H7 (cell line): ENCODE measurements around the gene TMEM184C. TPM values are rescaled to one million over a fixed set of nuclear protein-coding genes. Genes with fewer than 3 reads are reported as not detected.

Experiments used
- DNase-seq: peaks from one replicate; pipeline ENCODE4 v3.0.0; 2012
- H3K27me3 ChIP-seq: 2 replicates; pipeline ENCODE4 v1.6.0; 2011; ENCODE audit warnings: mild to moderate bottlenecking, low read length; ENCODE audit not compliant: control insufficient read depth, insufficient read depth
- H3K36me3 ChIP-seq: replicated peaks from 2 replicates; pipeline ENCODE4 v1.5.1; 2011; ENCODE audit warnings: low read length; ENCODE audit not compliant: control insufficient read depth, insufficient read depth
- H3K4me3 ChIP-seq: 2 replicates; pipeline ENCODE4 v1.5.1; 2011; ENCODE audit warnings: low read depth, mild to moderate bottlenecking, control low read depth, low read length, moderate library complexity; ENCODE audit not compliant: insufficient read depth
- total RNA-seq: library from RNA; depleted of rRNA; stranded (reverse); fragments of >200 nt; shearing (Covaris generic); gene quantifications from 2 replicates; pipeline ENCODE4 v1.2.3, GENCODE V29; 2014

Gene TMEM184C
- total RNA-seq, 1 experiment from 2014 or later, result 24.9 TPM

GRCh38 chr4:147590249-147590920, 26.8 kb upstream of the TMEM184C start:
- H3K27me3 ChIP-seq, result no peaks in the 10 kb centered on the region
- peak; percentile 54 for DNase-seq
- no peak overlapping the region for H3K4me3 ChIP-seq
- no peaks in the 10 kb centered on the region for H3K36me3 ChIP-seq

GRCh38 chr4:147591106-147591505, 26.1 kb upstream of the TMEM184C start:
- Histone ChIP-seq H3K27me3 (no peaks in the 10 kb centered on the region), H3K36me3 (no peaks in the 10 kb centered on the region), H3K4me3 (no peak overlapping the region)
- no peak for DNase-seq

- Histone ChIP-seq H3K27me3 (no peaks in the 10 kb centered on the region), H3K4me3 (no peak overlapping the region), H3K36me3 (no peaks in the 10 kb centered on the region)
- DNase-seq, result peak; percentile 32
These were observed 23.1 kb upstream of the TMEM184C start for GRCh38 chr4:147594107-147594506.

DNA sequence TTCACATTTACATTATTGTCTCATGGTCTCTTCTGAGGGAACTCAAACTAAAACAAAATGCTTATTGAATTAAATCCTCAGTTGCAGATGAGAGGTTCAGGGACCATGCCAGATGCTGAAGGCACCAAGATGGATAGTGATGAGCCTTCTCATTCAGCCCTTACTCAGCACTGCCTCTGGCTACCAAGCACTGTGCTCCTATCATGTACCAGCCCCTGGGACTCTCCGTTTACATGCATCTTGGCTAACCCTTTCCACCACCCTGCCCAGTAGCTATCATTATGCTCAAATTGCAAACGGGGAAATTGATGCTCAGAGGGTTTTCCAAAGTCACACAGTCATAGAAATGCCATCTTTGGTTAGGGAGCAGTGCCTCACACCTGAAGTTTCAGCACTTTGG, 22.6 kb upstream of the TMEM184C start:
- Histone ChIP-seq H3K27me3 (no peaks in the 10 kb centered on the region), H3K4me3 (no peak overlapping the region), H3K36me3 (no peaks in the 10 kb centered on the region)
- no peak for DNase-seq

DNA sequence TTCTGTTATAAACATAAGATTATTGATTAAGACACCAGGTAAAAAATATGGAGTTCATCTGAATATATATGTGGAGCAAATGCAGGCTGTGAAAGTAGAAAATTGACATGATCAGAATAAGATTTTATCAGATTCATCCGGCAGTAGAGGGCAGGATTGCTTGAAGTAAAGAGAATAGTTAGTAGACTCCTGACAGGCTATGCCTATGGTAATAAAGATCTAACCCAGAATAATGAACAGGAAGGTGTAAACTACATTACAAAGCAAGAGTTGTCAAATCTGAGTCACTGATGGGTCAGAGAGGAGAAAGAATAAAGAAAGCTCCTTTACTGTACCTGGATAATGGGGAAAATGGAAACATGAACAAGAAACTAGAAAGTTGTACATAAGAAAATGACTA, 20.8 kb upstream of the TMEM184C start:
- Histone ChIP-seq H3K27me3 (no peaks in the 10 kb centered on the region), H3K4me3 (no peak overlapping the region), H3K36me3 (no peaks in the 10 kb centered on the region)
- DNase-seq, result no peak

DNA sequence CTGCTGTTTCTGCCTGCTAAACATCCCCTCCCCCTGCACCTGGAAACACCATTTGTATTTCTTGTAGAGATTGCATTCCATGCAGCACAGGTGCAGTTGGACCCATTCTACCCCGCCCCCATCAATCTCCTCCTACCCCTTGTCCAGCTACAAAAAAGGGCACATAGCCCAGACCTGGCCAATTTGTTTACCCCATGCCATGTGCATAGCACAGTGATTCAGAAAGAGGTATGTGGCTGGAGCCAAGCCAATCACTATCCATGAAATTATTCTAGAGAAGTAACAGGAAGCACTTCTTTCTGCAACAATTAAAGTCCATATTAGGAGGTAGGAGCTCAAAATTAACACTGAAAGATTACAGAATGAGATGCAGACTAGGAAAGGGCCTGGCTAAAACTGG, 20.2 kb upstream of the TMEM184C start:
- no peak for DNase-seq
- no peaks in the 10 kb centered on the region for H3K36me3 ChIP-seq
- no peaks in the 10 kb centered on the region for H3K27me3 ChIP-seq
- H3K4me3 ChIP-seq, result no peak overlapping the region

GRCh38 chr4:147597561-147597960, 19.6 kb upstream of the TMEM184C start:
- Histone ChIP-seq H3K4me3 (no peak overlapping the region), H3K36me3 (no peaks in the 10 kb centered on the region), H3K27me3 (no peaks in the 10 kb centered on the region)
- DNase-seq, result no peak

DNA sequence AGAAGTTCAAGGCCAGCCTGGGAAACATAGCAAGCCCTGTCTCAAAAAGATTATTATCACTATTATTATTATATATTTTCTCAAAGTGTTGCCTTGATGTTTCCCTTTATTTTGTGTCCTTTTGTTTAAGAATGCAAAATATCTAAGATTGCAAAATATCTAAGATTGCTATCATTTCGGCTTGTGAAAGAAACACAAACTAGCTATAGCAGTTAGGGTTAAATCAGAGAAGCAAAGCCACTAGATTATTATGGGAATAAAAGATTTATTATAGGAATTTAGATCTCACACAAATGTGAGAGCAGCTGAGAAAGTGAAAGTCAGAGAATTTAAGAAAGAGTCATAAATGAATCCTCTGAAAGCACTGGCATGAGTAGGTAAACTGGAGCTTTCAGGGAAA, 18.0 kb upstream of the TMEM184C start:
- Histone ChIP-seq H3K4me3 (no peak overlapping the region), H3K27me3 (no peaks in the 10 kb centered on the region), H3K36me3 (no peaks in the 10 kb centered on the region)
- DNase-seq, result no peak

GRCh38 chr4:147599769-147600168, 17.4 kb upstream of the TMEM184C start:
- Histone ChIP-seq H3K4me3 (no peak overlapping the region), H3K27me3 (no peaks in the 10 kb centered on the region), H3K36me3 (no peaks in the 10 kb centered on the region)
- no peak for DNase-seq

- Histone ChIP-seq H3K4me3 (no peak overlapping the region), H3K36me3 (no peaks in the 10 kb centered on the region), H3K27me3 (no peaks in the 10 kb centered on the region)
- no peak for DNase-seq
These were observed 11.7 kb upstream of the TMEM184C start for GRCh38 chr4:147605499-147605898.

- no peaks in the 10 kb centered on the region for H3K27me3 ChIP-seq
- DNase-seq, result no peak
- no peak overlapping the region for H3K4me3 ChIP-seq
- H3K36me3 ChIP-seq, result no peaks in the 10 kb centered on the region
These were observed 9.7 kb upstream of the TMEM184C start for GRCh38 chr4:147607471-147607870.

DNA sequence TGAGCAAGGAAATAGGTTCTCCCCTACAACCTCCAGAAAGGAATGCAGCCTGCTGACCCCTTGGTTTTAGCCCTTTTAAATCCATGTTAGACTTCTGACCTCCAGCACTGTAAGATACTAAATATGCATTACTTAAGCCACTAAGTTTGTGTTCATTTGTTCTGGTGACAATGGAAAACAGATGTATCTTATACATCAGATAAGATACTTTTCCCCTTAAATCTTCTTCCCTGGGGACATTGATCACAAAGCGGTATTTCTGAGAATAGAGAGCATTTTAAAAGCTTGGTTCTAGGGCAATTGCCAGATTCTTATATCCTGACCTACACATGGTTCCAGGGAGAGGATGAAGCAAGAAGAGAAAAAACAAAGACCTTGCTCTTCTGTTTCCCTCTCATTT, 6.5 kb upstream of the TMEM184C start:
- Histone ChIP-seq H3K4me3 (no peak overlapping the region), H3K36me3 (no peaks in the 10 kb centered on the region), H3K27me3 (no peaks in the 10 kb centered on the region)
- no peak for DNase-seq

GRCh38 chr4:147616849-147617172, 386 bp upstream of the TMEM184C start:
- H3K27me3 ChIP-seq, result no peaks in the 10 kb centered on the region
- H3K4me3 ChIP-seq, result peak overlapping the region; percentile 94
- DNase-seq, result no peak
- no peaks in the 10 kb centered on the region for H3K36me3 ChIP-seq

GRCh38 chr4:147617841-147618691, 869 bp downstream of the TMEM184C start:
- Histone ChIP-seq H3K36me3 (no peaks in the 10 kb centered on the region; the same call in 1 of the 2 replicates), H3K4me3 (peak overlapping the region; percentile 94), H3K27me3 (no peaks in the 10 kb centered on the region)
- no peak for DNase-seq

DNA sequence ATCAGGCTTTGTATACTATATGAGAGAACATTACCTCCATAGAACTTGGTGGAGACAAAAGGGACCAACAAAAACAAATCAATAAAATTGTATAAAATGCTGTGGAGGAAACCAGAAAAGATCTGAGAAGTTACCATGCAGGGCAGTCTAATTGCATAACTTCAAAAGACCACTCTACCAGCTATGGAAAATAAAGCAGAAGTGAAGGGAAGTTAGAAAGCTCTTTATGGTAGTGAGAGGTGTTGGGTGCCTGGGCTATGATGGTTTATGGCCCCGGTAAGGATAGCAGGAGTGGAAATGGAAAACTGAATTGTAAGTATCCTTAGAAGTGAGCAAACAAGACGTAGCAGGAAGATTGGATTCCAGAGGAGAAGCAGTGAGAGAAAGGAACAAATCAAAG, 3.1 kb downstream of the TMEM184C start:
- Histone ChIP-seq H3K36me3 (peaks cover 1% of the 10 kb centered on the region), H3K27me3 (no peaks in the 10 kb centered on the region), H3K4me3 (no peak overlapping the region)
- no peak for DNase-seq
